GM19023 (cell line): ENCODE data around the gene SSBP4.
"Not testable (repeated sequence)": the region's sequence is repeated elsewhere in the genome, so short reads cannot be mapped to it uniquely, and the experiment has no call there.

ENCODE experiments used
- ATAC-seq: cut with Tn5 transposase; IDR thresholded peaks from one replicate; pipeline ENCODE4 v1.9.1; 2021; ENCODE audit warnings: mild to moderate bottlenecking, moderate library complexity; ENCODE audit not compliant: unreplicated experiment

SSBP4 gene

DNA sequence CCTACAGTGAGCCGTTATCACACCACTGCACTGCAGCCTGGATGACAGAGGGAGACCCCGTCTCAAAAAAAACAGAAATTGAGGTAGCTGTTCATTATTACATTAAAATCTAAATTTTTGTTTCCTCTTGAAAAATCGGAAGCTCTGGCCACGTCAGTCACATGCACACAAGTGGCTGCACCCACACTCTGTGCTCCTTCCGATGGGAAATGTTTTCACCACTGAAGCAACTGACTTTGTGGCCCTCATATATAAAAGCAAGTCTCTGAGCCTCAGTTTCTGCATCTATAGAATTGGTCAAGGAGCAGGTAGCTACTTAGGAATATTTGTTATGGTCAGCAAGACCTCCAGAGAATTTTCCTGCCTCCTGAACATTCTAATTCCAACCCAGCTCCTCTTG lies 26.3 kb upstream of the SSBP4 start:
- ATAC-seq = no peak

DNA sequence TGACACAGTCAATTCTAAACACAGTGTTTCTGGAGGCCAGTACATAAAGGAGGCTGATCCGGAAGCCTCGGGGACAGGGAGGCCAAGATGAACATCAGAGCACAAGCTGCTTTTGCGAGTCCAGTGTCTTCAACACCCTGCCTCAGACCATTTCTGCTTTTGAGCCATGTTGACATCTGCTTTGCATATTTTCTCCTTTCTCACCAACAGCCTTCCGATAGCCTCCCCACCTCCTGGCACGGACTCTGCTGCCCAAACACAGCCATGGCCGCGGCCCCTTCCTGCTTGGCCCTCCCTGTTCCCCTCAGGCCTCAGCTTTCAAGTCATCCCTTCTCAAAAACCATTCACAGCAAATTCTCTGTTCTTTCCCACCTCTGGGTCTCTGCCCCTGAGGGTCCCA lies 25.4 kb upstream of the SSBP4 start:
- no peak for ATAC-seq

DNA sequence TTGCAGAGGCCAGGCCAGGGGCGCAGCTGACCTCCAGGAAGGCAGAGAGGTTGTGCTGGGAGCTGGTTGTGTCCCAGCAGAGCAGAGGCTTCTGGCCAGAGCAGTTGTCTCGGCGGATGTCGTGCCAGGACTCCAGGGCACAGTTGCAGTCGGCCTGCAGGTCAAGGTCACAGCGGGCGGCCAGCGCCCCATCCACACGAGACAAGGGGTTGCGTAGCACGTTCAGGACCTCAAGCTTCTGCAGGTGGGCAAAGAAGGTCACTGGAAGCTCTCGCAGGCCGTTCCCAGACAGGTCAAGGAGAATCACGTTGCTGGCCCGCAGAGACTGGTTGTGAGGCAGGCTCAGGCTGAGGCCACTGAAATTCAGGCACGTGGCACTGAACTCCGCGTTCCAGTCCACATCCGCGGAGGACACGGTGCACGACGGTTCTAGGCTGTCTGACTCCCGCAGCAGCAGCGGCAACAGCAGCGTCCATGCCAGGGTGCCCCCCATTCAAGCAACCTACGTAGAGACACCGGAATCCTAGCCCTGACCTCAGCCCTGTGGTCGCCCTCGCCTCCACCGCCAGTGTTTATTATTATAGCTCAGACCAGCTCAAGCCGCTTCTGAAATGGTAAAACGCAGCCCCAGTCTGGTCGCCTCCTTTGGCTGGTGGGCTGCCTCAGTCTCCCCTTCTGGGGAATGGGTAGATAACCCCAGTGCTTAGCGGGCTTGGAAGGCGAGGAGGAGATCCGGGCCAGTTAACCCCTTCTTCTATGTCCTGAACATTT lies 22.5 kb upstream of the SSBP4 start:
- ATAC-seq = no peak

DNA sequence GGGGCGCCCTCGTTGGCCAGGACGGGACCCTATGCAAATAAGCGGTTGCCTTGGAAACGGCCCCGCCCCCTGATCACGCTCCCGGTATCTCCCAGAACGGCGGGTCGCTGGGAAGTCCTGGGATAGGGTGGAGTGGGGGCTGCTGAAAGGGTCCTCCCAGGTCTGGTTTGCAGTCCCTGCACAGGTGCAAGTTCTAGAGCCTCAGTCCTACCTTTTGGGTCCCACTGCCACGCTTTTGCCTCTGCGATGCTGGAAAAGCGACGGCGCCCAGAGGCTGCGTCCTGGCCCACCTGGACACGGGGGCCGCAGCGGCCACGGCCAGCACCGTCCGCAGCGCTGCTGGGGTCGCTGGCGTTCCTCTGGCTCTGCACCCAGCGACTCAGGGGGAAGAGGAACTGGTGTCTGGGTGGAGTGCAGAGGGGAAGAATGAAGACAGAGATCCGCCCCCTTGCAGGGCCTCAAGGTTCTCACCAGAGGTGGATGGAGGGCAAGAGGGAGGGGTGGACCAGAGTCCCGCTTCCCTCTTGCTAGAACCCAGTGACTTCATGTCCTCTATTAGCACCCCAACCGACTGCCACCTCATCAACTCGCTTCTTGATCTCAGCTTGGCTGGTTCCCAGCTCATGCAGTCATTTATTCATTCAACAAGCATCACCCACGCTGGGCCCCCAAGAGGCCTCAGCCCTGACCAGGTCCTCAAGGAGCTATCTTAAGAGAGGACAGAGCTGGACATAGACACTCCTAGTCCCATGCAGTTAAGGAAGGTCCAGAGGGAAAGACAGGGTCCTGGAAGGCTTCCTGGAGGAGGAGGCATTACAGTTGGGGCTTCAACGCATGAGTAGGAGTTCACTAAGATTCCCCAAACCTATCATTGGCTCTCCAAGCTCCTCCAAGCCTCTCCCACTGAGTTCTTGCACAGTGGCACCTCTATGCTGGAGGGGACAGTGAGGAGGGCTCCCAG lies 21.7 kb upstream of the SSBP4 start, which contains the start of gene LRRC25:
TSS of gene LRRC25 (minus strand) at position 381 of the 961 bp plus-strand sequence. CDS start 659 bp downstream, outside the sequence.
- no peak for ATAC-seq

DNA sequence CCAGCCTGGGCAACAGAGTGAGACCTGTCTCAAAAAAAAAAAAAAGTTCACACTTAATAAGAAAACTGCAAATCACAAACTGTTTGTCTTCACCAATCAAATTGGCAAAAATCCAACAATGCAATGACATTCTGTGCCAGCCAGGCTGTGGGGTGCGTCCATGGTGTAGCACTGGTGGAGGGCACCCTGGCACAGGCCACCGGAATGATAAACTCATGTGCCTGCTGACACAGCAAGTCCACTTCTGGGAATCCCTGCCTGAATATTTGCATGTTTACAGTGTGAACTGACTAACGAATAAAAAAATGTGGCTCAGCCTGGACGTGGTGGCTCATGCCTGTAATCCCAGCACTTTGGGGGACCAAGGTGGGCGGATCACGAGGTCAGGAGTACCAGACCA lies 20.2 kb upstream of the SSBP4 start:
- ATAC-seq = no peak

DNA sequence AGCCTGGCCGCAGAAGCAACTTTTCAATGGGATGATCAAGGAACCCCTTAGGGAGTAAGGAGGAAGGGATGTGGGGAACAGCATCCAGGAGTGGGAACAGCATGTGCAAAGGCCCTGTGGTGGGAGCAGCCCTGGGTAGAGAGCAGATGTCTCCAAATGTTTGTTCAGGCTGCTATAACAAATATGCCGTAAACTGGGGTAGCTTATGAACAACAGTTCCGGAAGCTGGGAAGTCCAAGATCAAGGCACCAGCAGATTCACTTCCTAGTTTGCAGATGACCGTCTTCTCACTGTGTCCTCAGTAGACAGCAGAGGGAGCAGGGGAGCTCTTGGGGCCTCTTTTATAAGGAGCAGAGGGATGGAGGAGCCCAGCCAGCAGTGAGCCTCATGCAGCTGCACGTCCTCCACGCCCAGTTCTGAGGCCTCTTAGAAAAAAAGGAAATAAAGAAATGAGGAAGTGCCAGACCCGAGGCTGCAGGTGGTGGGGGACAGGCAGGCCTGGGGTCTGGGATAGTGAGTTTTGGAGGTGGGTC lies 17.6 kb upstream of the SSBP4 start:
- no peak for ATAC-seq

DNA sequence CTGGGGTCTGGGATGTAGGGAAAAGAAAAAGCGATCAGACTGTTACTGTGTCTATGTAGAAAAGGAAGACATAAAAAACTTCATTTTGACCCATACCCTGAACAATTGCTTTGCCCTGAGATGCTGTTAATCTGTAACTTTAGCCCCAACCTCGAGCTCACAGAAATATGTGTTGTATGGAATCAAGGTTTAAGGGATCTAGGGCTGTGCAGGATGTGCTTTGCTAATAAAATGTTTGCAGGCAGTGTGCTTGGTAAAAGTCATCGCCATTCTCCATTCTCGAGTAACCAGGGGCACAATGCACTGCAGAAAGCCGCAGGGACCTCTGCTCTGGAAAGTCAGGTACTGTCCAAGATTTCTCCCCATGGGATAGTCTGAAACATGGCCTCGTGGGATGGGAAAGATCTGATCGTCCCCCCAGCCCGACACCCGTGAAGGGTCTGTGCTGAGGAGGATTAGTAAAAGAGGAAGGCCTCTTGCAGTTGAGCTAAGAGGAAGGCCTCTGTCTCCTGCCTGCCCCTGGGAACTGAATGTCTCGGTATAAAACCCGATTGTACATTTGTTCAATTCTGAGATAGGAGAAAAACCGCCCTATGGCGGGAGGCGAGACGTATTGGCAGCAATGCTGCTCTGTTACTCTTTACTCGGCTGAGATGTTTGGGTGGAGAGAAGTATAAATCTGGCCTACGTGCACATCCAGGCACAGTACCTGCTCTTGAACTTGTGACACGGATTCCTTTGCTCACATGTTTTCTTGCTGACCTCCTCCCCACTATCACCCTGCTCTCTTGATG lies 16.5 kb upstream of the SSBP4 start:
- ATAC-seq = not testable (repeated sequence)

DNA sequence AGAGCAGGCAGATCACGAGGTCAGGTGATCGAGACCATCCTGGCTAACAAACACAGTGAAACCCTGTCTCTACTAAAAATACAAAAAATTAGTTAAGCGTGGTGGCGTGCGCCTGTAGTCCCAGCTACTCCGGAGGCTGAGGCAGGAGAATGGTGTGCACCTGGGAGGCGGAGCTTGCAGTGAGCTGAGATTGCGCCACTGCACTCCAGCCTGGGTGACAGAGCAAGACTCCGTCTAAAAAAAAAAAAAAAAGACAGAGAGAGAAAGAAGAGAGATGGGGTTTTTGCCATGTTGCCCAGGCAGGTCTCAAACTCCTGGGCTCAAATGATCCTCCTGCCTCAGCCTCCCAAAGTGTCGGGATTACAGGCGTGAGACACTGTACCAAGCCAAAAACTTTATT lies 13.4 kb upstream of the SSBP4 start:
- not testable (repeated sequence) for ATAC-seq

DNA sequence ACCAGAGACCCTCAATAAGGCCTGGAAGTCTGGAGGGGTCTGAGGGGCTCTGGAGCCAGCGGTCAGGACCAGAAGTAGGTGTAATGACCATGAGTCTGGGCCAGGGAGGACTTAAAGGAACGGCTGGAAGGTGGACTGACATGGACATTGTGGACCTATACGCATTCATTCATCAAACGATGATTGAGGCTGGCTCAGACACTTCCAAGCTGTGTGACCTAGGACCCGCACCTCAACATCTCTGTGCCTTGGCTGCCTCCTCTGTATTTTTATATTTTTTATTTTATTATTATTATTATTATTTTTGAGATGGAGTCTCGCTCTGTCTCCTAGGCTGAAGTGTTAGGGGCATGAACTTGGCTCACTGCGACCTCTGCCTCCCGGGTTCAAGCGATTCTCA lies 12.4 kb upstream of the SSBP4 start:
- no peak for ATAC-seq

DNA sequence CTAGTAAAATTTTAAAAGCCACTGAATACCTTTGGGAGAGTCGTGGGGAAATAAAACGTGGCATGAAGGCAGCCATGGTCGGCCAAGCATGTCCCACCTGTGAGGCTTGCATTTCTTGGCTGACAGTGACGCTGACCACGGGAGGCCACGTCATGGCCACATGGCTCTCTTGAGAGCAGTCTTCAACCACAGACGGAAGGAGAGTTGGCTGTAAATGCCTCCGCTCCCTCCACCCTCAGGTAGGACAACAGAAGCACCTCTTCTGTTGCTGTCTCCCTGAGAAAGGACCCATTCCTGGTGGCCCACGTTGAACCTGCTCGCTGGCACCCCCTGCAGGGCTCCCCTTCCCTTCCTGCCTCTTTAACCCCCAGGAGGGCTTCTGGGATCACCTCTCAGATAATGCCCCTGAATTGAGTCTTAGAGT lies 11.1 kb upstream of the SSBP4 start:
- no peak for ATAC-seq

DNA sequence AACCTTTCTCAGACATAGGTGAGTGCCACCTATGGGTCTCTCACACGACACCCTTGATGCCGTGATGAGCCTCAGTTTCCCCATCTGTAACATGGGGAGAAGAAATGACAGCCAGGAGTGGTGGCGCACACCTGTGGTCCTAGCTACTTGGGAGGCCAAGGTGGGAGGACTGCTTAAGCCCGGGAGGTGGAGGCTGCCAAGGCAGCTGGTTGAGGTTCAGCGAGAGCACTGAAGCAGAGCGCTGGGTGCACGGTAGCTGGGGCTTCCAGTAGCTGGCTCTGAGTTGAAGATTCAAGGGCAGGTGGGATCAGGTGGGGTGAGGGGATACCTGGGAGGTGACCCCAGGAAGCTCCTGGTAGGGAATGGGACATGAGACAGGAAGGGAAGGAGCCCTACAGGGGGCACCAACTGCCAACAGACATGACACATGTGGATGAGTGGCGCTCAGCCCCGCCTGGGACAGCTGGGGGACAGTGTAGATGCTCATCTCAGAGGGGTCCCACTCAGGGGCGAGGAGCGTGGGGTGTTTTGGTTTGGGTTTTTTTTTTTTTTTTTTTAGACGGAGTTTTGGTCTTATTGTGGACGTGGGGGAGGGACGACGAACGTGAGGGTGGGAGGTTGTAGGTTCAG lies 6.5 kb upstream of the SSBP4 start:
- ATAC-seq = no peak

DNA sequence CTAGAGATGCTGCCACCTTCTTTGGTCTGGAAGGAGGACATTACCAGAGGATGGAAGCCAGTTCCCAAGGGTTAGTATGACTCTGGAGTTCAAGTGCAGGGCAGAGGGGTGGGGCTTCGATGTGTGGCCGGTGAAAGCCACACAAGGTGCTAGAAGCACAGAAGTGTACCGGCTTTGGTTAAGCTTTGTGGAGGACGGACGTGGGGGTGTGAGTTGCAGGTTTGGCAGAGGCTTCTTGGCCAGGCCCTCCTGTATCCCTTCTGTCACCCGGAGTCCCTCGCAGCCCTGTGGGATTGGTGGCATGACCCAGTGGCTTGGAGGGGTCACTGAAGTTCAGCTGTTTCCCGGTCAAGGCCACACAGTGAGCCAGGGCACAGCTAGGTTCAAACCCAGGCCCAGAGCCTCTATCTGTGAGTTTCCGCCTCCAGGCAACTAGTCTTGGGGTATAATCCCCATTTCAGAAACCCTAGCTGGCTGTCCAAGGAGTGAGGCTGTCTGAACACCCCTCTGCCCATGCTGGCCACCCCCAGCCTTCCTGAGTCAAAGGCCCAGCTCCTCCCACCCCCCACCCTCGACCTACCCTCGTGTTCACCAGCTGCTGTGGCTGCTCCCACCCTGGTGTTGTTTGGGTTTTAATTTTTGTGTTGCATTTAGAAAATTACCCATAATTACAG lies 4.6 kb upstream of the SSBP4 start:
- no peak for ATAC-seq

DNA sequence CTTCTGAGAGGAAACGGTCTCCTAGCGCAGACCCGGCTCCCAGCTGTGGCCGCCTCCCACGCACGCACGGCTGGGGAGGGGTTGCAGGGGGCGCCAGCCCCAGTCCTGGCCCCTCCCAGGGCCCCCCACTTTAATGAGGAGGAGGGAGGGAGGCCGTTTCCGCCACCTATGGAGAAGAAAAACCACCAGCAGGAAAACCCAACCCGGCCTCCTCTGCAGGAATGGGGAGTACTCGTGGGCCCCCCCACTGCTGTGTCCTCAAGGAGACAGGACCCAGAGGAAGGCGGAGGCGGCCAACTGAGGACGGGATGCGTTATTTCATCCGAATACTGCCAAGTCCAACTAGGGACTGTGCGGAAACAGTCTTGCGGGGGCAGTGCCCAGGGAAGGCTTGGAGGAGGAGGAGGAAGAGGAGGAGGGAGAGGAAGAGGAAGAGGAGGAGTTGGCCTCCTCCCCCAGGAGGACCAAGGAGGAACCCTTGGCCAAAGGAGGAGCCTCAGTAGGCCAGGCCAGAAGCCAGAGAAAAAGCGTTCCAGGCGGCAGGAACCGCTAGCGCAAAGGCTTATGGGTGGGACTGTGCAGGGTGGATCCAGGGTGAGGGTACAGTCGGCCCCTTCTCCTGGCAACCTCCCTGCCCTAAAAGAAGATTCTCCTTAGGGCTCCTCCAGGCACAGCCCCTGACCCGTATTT lies 3.9 kb upstream of the SSBP4 start:
- ATAC-seq = no peak

DNA sequence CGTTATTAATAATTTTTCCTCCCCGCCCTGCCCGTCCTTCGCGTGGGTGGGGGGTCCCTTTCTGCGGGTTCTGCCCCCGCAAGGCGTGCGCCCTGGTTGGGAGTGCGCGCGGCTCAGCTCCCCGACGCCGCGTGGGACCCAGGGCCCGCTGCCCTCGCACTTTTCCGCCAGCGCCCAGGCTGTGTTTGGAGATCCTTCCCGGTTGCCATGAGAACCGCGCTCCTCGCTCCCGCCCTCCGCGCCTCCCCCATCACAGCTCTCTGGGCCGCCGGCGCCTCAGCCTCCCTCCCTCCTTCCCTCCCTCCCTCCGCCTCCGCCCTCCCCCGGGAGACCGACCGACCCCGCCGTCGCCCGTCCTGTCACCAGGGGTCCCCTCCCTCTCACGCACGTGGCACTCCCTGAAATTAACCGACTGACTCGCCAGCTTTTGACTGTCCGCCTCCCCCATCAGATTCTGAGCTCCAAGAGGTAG lies 2.4 kb upstream of the SSBP4 start:
- no peak for ATAC-seq

DNA sequence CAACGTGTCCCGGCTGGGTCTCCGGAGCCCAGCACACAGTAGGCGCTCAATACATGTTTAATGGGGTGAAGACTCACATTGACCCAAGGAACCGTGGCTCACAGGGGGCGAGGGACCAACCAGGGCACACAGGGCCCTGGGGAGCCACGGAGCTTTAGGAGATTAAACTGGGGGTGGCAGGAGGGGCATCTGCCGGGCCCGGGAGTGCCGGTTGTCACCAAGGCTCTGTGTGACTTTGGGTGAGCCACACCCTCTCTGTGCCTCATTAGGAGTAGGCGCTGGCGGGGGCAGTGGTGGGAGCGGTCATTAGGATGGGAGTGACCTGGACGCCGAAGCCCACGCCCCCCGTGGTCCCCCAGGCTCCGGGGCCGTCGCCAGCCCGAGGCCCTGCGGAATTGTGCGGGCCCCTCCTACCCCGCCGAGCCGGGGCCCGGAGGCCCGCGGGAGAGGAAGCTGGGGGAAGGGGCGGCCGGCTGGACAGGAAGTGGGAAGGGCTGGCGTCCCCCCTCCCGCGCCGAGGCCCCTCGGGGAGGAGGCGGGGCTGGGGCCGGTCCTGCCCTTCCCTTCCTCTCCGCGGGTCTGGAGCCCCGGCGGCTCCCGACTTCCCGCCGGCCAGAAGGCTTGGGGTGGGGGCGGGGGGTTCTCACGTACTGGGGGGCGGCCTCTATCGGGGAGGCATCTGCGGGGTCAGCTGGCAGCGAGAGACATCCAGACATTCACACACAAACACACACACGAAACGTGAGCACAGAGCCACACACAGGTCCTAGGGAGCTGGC lies 1.8 kb upstream of the SSBP4 start:
- ATAC-seq = no peak

DNA sequence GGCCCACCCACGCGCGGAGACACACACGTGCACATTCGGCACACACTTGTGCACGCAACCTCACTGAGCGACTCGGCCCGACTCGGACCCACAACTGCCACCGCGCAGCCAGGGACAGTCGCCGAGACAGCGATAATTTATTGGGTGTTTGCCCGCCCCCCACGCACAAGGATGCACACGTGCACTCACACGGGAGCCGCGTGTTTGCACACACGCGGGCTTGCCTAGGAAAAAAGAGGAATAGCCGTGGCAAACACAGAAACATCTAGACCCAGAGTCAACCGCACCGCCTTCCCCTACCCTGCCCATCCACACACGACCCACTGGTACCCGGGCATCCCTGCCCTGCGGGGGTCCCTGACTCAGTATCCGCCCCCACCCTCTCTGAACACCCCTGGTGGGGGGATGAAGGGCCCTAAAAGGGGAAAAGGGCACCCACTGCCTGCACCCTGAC lies 1.1 kb upstream of the SSBP4 start:
- no peak for ATAC-seq

DNA sequence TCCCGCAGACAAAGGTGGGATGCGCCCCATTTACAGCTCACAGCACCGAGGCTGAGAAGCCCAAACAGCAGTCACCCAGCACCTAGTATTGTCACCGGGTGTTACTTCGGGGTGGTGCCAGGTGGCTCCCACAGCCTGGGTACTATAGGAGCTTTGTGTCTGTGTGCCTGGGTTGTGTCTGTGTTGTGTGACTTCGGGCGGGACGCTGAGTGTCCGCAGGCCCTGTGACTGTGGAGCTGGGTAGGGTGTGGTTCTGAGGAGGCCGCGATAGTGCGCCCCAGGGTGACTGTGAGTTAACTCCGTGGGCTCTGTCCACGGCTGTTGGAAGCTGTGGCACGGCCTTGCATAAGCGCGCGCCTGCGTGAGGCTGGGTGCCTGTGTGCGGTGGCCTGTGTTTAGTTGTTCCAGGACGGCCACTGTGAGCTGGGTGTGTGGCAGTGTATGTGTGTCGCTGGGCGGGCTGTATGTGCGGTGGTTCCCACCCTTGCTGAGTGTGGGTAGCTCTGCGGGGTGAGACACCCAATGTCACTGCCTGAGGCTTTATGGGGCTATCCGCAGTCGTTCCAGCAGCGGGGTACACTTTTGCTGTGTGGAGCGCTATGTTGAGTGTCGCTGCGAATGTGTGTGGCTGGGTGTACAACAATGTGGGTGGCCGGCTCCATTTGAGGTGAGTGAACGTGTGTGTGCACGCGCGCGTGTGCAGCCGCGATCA lies 559 bp upstream of the SSBP4 start:
- ATAC-seq = no peak
